Neural progenitor cell (in vitro differentiated cells): ENCODE data around the gene POLDIP3. TPM values are rescaled to one million over a fixed set of nuclear protein-coding genes. Genes with fewer than 3 reads are reported as not detected.

Experiments
- DNase-seq: peaks from one replicate; pipeline ENCODE4 v3.0.0-alpha.2; 2016; ENCODE audit warnings: low spot score
- H2AFZ ChIP-seq: fragments of 200-600 bp; sonication (generic); replicated peaks from 2 replicates; pipeline ENCODE4 v1.6.1; 2016; ENCODE audit warnings: antibody characterized with exemption
- H3F3A ChIP-seq: fragments of 200-600 bp; sonication (generic); 2 replicates; pipeline ENCODE4 v1.6.1; 2016; ENCODE audit warnings: antibody characterized with exemption, low read depth
- H3K27ac ChIP-seq: fragments of 200-600 bp; sonication (generic); 2 replicates; pipeline ENCODE4 v1.5.1; 2016; ENCODE audit warnings: mild to moderate bottlenecking
- H3K27me3 ChIP-seq: fragments of 200-600 bp; sonication (generic); 2 replicates; pipeline ENCODE4 v1.6.1; 2016; ENCODE audit warnings: mild to moderate bottlenecking, moderate library complexity
- H3K36me3 ChIP-seq: fragments of 200-600 bp; sonication (generic); 2 replicates; pipeline ENCODE4 v1.5.1; 2016
- H3K4me1 ChIP-seq: fragments of 200-600 bp; sonication (generic); 2 replicates; pipeline ENCODE4 v1.6.1; 2016; ENCODE audit warnings: mixed run types
- H3K4me2 ChIP-seq: fragments of 200-600 bp; sonication (generic); 2 replicates; pipeline ENCODE4 v1.6.1; 2016
- H3K4me3 ChIP-seq: fragments of 200-600 bp; sonication (generic); 2 replicates; pipeline ENCODE4 v1.5.1; 2016
- H3K79me2 ChIP-seq: fragments of 200-600 bp; sonication (generic); 2 replicates; pipeline ENCODE4 v1.6.1; 2016; ENCODE audit warnings: low read depth
- H3K9ac ChIP-seq: fragments of 200-600 bp; sonication (generic); 2 replicates; pipeline ENCODE4 v1.6.1; 2016
- H3K9me3 ChIP-seq: fragments of 200-600 bp; sonication (generic); 2 replicates; pipeline ENCODE4 v1.5.1; 2016; ENCODE audit warnings: low read depth
- H4K20me1 ChIP-seq: fragments of 200-600 bp; sonication (generic); 2 replicates; pipeline ENCODE4 v1.6.1; 2016; ENCODE audit warnings: low read depth
- H3K27ac Mint-ChIP-seq: 3 replicates; pipeline ENCODE4 v1.8.0; 2021; ENCODE audit warnings: mixed read lengths
- H3K27me3 Mint-ChIP-seq: 2 replicates; pipeline ENCODE4 v1.8.0; 2022; ENCODE audit warnings: low read depth, mild to moderate bottlenecking, inconsistent platforms, moderate library complexity, mixed read lengths; ENCODE audit not compliant: insufficient read depth
- H3K36me3 Mint-ChIP-seq: 3 replicates; pipeline ENCODE4 v1.8.0; 2021; ENCODE audit warnings: mixed read lengths
- H3K4me1 Mint-ChIP-seq: 3 replicates; pipeline ENCODE4 v1.8.0; 2021; ENCODE audit warnings: mixed read lengths
- H3K4me3 Mint-ChIP-seq: 3 replicates; pipeline ENCODE4 v1.8.0; 2021; ENCODE audit warnings: mild to moderate bottlenecking, moderate library complexity, mixed read lengths
- H3K9me3 Mint-ChIP-seq: 3 replicates; pipeline ENCODE4 v1.8.0; 2020; ENCODE audit warnings: mixed read lengths
- EZH2 ChIP-seq: fragments of 200-600 bp; sonication (generic); IDR thresholded peaks from 2 replicates; pipeline ENCODE4 v1.6.1; 2017; ENCODE audit warnings: antibody characterized with exemption, mild to moderate bottlenecking, moderate library complexity
- EZH2phosphoT487 ChIP-seq: fragments of 200-600 bp; sonication (generic); IDR thresholded peaks from 2 replicates; pipeline ENCODE4 v1.6.1; 2017; ENCODE audit warnings: antibody characterized with exemption
- total RNA-seq: library from RNA; depleted of rRNA; stranded (reverse); fragments of >200 nt; gene quantifications from 2 replicates; pipeline ENCODE4 v1.2.3, GENCODE V29; 2015; ENCODE audit warnings: low replicate concordance
- TF ChIP-seq, protein P1 (sequence below): fragments of 200-600 bp; sonication (generic); IDR thresholded peaks from 2 replicates; pipeline ENCODE4 v1.5.1; 2017; ENCODE audit warnings: antibody characterized with exemption, mild to moderate bottlenecking

The POLDIP3 gene
- total RNA-seq, 1 donor from 2014 or later, result 37.8 TPM

DNA sequence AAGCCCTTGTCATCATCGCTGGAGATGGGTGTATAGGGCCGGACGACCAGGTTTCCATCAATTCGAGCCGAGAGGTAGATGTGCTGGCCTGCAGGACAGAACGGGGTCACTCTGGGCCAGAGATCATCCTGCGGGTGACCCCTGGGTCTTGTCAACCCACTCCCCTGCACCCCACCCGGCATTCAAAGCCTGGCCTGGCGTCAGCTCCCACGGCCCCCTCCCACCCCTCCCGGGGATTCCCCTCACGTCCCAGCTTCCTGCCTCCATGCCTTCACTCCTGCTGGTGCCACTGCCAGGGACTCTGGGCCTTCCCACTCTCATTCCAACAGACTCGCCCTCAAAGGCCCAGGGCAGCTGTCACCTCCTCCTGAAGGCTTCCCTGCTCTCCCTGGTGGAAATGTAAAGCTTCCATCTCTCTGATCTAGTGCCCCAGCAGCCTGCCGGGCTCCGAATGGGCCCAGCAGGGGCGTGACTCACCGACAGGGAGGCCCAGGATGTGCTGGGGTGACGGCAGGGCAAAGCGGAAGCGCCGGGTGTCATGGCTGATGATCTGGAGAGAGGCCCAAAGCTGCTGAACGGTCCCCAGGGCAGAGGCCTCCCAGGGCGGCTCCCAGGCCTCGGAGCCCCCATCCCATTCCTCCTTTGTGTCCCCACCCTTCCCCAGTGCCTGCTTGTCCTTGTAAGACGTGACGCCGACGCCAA lies 16.4 kb upstream of the POLDIP3 start:
- Histone ChIP-seq H3K79me2 (no peaks in the 10 kb centered on the region), H3K36me3 (no peaks in the 10 kb centered on the region), H4K20me1 (peaks cover 7% of the 10 kb centered on the region), H3K27ac (no peak overlapping the region), H3K4me1 (no peaks in the 10 kb centered on the region), H3K4me3 (no peak overlapping the region), H3K9me3 (no peaks in the 10 kb centered on the region), H2AFZ (no peak overlapping the region), H3K27me3 (no peaks in the 10 kb centered on the region), H3F3A (no peaks in the 10 kb centered on the region), H3K9ac (no peak overlapping the region), H3K4me2 (no peak overlapping the region)
- H3K36me3 Mint-ChIP-seq, result peaks cover 16% of the 10 kb centered on the region
- no peak overlapping the region for H3K4me3 Mint-ChIP-seq
- H3K27ac Mint-ChIP-seq, result peak overlapping the region; percentile 82
- no peak for DNase-seq
- no peaks in the 10 kb centered on the region for H3K4me1 Mint-ChIP-seq
- no peaks in the 10 kb centered on the region for H3K27me3 Mint-ChIP-seq
- TF ChIP-seq EZH2, result no peak
- TF ChIP-seq, protein P1, sequence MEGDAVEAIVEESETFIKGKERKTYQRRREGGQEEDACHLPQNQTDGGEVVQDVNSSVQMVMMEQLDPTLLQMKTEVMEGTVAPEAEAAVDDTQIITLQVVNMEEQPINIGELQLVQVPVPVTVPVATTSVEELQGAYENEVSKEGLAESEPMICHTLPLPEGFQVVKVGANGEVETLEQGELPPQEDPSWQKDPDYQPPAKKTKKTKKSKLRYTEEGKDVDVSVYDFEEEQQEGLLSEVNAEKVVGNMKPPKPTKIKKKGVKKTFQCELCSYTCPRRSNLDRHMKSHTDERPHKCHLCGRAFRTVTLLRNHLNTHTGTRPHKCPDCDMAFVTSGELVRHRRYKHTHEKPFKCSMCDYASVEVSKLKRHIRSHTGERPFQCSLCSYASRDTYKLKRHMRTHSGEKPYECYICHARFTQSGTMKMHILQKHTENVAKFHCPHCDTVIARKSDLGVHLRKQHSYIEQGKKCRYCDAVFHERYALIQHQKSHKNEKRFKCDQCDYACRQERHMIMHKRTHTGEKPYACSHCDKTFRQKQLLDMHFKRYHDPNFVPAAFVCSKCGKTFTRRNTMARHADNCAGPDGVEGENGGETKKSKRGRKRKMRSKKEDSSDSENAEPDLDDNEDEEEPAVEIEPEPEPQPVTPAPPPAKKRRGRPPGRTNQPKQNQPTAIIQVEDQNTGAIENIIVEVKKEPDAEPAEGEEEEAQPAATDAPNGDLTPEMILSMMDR, result no peak
- TF ChIP-seq EZH2phosphoT487, result no peak
- no peaks in the 10 kb centered on the region for H3K9me3 Mint-ChIP-seq

DNA sequence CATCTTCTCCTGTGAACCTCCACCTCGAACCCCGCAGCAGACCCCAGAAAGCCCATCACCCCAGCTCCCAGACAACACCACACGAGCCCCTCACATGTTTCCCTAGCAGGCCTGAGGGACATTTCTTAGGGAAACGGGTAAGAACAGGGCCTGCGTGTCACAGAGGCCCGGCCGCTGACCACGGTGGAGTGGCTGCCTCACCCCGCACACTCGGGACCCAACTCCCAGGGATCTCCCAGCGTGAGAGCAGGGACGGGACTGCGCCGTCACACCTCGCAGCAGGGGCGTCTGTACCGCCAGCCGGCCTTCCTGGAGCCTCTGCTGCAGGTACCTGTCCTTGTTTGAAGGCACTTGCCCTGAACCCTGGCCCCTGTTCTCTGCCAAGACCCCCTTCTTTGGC lies 15.5 kb upstream of the POLDIP3 start:
- TF ChIP-seq EZH2phosphoT487, result no peak
- Mint-ChIP-seq H3K4me1 (no peaks in the 10 kb centered on the region), H3K9me3 (no peaks in the 10 kb centered on the region), H3K27ac (no peak overlapping the region), H3K4me3 (no peak overlapping the region), H3K27me3 (no peaks in the 10 kb centered on the region), H3K36me3 (peaks cover 13% of the 10 kb centered on the region)
- Histone ChIP-seq H3K36me3 (no peaks in the 10 kb centered on the region), H3K79me2 (no peaks in the 10 kb centered on the region), H3K9ac (no peak overlapping the region), H3K9me3 (no peaks in the 10 kb centered on the region), H3K4me1 (no peaks in the 10 kb centered on the region), H3F3A (no peaks in the 10 kb centered on the region), H3K4me3 (no peak overlapping the region), H4K20me1 (peaks cover 7% of the 10 kb centered on the region), H2AFZ (no peak overlapping the region), H3K27ac (no peak overlapping the region), H3K27me3 (no peaks in the 10 kb centered on the region), H3K4me2 (no peak overlapping the region)
- DNase-seq, result no peak

DNA sequence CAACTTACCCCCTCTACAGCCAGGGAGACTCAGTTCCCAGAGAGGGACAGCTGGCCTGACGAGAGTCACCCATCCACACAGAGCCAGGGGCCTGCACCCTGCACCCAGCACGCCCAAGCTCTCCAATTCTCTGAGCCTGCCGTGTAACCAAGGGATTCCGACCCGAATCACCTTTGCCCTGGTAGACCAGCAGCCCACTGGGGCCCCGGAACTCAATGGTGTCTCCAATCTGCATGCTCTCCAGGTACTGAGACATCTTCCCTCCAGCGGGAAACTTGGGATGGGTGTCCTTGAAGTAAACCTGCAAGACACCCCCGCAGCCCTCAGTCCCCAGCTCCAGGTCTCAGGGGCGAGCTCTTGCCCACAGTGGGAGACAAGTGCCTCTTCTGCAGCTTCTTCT lies 13.3 kb upstream of the POLDIP3 start:
- Histone ChIP-seq H3K9ac (no peak overlapping the region), H3F3A (no peaks in the 10 kb centered on the region), H3K36me3 (no peaks in the 10 kb centered on the region), H2AFZ (no peak overlapping the region), H3K79me2 (no peaks in the 10 kb centered on the region), H3K4me1 (no peaks in the 10 kb centered on the region), H3K27ac (no peak overlapping the region), H3K4me2 (no peak overlapping the region), H3K4me3 (no peak overlapping the region), H4K20me1 (peaks cover 7% of the 10 kb centered on the region), H3K9me3 (no peaks in the 10 kb centered on the region), H3K27me3 (no peaks in the 10 kb centered on the region)
- Mint-ChIP-seq H3K27ac (no peak overlapping the region), H3K9me3 (no peaks in the 10 kb centered on the region), H3K4me3 (no peak overlapping the region), H3K4me1 (no peaks in the 10 kb centered on the region), H3K27me3 (peaks cover 2% of the 10 kb centered on the region), H3K36me3 (peaks cover 15% of the 10 kb centered on the region)
- no peak for DNase-seq
- TF ChIP-seq EZH2phosphoT487 (no peak), EZH2 (no peak)
- TF ChIP-seq, protein P1, result no peak

DNA sequence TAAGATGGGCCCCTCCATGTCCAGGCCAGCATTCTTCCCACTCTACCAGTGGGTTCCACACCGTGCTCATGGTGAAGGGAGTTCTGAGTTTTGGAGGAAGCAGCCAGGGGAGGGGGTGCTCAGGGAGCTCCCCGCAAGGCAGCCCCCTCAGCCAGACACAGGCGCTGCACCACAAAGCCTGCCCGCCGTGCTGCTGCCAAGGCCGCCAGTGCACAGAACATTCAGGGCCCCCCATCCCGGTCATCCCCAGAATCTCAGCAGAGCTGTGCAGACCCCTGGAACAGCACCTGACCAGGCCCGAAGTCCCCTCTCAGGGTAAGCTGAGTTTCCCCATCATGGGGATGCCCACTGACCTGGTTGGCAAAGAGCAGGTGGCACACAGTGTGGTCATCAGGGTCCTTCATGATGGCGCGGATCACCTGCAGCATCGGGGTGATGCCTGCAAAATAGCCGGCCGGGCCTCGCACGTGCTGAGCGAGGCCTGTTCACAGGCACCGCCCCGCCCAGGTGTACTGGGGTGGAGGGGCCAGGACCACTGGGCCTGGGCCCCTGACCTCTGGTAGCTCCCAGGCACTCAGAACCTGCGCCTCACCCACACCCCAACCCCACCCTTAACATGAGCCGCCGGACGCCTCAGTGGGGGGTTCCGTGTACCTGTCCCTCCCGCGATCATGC lies 12.4 kb upstream of the POLDIP3 start:
- no peaks in the 10 kb centered on the region for H3K27me3 ChIP-seq
- Mint-ChIP-seq H3K27me3 (peaks cover 6% of the 10 kb centered on the region), H3K27ac (no peak overlapping the region), H3K9me3 (no peaks in the 10 kb centered on the region), H3K36me3 (peaks cover 15% of the 10 kb centered on the region), H3K4me1 (peaks cover under 1% of the 10 kb centered on the region), H3K4me3 (no peak overlapping the region)
- H4K20me1 ChIP-seq, result peaks cover 6% of the 10 kb centered on the region
- no peak overlapping the region for H3K4me2 ChIP-seq
- TF ChIP-seq EZH2phosphoT487, result no peak
- TF ChIP-seq EZH2, result no peak
- TF ChIP-seq, protein P1, result no peak
- H3K4me3 ChIP-seq, result no peak overlapping the region
- no peaks in the 10 kb centered on the region for H3K9me3 ChIP-seq
- no peak for DNase-seq
- peaks cover 3% of the 10 kb centered on the region for H3F3A ChIP-seq
- H3K36me3 ChIP-seq, result no peaks in the 10 kb centered on the region
- H3K4me1 ChIP-seq, result no peaks in the 10 kb centered on the region
- no peak overlapping the region for H3K27ac ChIP-seq
- no peak overlapping the region for H3K9ac ChIP-seq
- no peaks in the 10 kb centered on the region for H3K79me2 ChIP-seq
- no peak overlapping the region for H2AFZ ChIP-seq
